BJ (cell line): ENCODE data around the gene LIMK2. TPM values are rescaled to one million over a fixed set of nuclear protein-coding genes. Genes with fewer than 3 reads are reported as not detected.
"Not testable (repeated sequence)": the region's sequence is repeated elsewhere in the genome, so short reads cannot be mapped to it uniquely, and the experiment has no call there.

Experiments used
- CTCF ChIA-PET: fragments of 350-600 bp; formaldehyde crosslinking; extraction: SDS; loops from one replicate; lab custom pipeline; 2021; ENCODE audit warnings: antibody characterized with exemption, inconsistent platforms; lab: Yijun Ruan, JAX
- POLR2A ChIA-PET: fragments of 300-600 bp; sonication (Branson Sonifier 250); formaldehyde crosslinking; extraction: SDS; loops from one replicate; lab custom pipeline; 2021; ENCODE audit warnings: antibody characterized with exemption; lab: Charles Lee
- DNase-seq: peaks from one replicate; pipeline ENCODE4 v3.0.0-alpha.2; 2011; ENCODE audit warnings: low read depth
- H3K27me3 ChIP-seq: 2 replicates; pipeline ENCODE4 v1.6.0; 2011; ENCODE audit warnings: low read length; ENCODE audit not compliant: control insufficient read depth, insufficient read depth
- H3K36me3 ChIP-seq: 2 replicates; pipeline ENCODE4 v1.5.1; 2011; ENCODE audit warnings: low read length; ENCODE audit not compliant: control insufficient read depth, insufficient read depth
- H3K4me3 ChIP-seq: 2 replicates; pipeline ENCODE4 v1.5.1; 2011; ENCODE audit warnings: low read depth, mild to moderate bottlenecking, control low read depth, low read length
- polyA plus RNA-seq: library from polyadenylated mRNA; depleted of rRNA; stranded (reverse); fragments of >200 nt; gene quantifications from 2 replicates; pipeline ENCODE4 v1.2.3, GENCODE V29; 2011
- TF ChIP-seq, protein P1 (sequence below): IDR thresholded peaks from 2 replicates; pipeline ENCODE4 v1.5.1; 2011; ENCODE audit warnings: low read depth, mild to moderate bottlenecking, control low read depth, inconsistent platforms, low read length, moderate library complexity; ENCODE audit not compliant: insufficient read depth

LIMK2 gene
- polyA plus RNA-seq, 1 experiment, result 5.5 TPM

DNA sequence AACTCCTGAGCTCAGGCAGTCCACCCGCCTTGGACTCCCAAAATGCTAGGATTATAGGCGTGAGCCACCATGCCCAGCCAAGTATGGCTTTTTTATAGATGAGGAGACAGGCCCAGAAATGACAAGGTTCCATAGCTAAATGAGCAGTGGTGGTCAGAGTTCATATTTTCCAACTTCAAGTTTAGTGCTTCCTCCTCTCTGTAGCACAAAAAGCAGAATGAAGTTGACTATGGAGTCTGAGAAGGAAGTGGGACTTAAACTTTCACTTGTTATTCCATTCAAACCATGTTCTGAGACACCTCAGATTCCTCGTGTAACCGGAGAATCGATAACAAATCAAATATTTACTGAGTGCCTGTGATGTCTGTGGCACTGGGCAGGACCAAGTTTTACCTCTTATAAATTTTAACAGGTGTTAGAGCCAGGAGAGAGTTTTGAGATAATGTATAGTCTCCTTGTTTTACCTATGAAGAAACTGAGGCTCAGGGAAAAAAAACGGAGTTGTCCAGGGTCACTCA, 3.0 kb downstream of the LIMK2 start:
- Histone ChIP-seq H3K36me3 (no peaks in the 10 kb centered on the region), H3K4me3 (no peak overlapping the region), H3K27me3 (no peaks in the 10 kb centered on the region)
- no peak for DNase-seq
- POLR2A ChIA-PET, result no interaction called here
- TF ChIP-seq, protein P1, sequence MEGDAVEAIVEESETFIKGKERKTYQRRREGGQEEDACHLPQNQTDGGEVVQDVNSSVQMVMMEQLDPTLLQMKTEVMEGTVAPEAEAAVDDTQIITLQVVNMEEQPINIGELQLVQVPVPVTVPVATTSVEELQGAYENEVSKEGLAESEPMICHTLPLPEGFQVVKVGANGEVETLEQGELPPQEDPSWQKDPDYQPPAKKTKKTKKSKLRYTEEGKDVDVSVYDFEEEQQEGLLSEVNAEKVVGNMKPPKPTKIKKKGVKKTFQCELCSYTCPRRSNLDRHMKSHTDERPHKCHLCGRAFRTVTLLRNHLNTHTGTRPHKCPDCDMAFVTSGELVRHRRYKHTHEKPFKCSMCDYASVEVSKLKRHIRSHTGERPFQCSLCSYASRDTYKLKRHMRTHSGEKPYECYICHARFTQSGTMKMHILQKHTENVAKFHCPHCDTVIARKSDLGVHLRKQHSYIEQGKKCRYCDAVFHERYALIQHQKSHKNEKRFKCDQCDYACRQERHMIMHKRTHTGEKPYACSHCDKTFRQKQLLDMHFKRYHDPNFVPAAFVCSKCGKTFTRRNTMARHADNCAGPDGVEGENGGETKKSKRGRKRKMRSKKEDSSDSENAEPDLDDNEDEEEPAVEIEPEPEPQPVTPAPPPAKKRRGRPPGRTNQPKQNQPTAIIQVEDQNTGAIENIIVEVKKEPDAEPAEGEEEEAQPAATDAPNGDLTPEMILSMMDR, result no peak
- CTCF ChIA-PET, result interaction anchor here (1.6 to 7.0 kb wide), 2 partner anchors 15 to 57 kb away, joined by 6 to 78 read pairs; no protein-coding TSS in a partner anchor

DNA sequence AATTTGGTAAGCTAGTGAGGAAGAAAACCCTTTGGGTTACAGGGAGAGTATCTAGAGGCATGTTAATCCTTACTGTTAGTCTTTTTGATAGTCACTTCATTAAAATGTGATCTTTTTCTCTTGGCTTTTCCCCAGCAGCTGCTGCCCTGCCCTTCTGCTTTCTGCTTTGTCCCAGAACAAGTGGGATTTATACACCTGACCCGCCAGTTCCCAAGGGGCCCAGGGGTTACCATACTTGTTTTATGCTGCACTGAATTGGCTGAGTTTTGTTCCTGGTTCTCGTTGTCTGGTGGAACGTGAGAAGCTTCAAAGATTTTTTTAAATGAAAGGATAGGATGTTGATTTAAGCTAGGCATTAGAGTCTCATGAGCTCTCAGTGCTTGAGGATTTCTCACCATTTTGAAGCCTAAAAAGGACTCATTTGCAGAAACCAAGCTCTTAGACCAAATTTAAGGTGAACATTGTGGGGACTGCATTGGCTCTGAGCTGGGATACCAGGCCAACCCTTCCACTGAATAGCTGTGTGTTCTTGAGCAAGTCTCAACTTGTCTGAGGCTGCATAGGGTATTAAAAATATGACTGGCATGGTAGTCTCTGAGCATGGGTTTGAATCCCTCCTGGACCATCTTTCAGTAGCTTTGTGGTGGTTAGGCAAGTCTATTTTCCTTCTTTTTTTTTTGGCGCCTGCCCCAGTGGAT, 6.6 kb downstream of the LIMK2 start:
- no peaks in the 10 kb centered on the region; the same call in 1 of the 2 replicates for H3K36me3 ChIP-seq
- ChIA-PET POLR2A (interaction anchor here (0.6 kb wide), 2 partner anchors 61 to 138 kb away, joined by 3 to 4 read pairs; no protein-coding TSS in a partner anchor), CTCF (interaction anchor here (0.6 to 2.6 kb wide), 8 partner anchors 9 to 111 kb away, joined by 3 to 16 read pairs (median 4); partner anchors contain the start of gene SELENOM)
- no peak overlapping the region for H3K4me3 ChIP-seq
- TF ChIP-seq, protein P1, result no peak
- no peaks in the 10 kb centered on the region for H3K27me3 ChIP-seq
- DNase-seq, result no peak

DNA sequence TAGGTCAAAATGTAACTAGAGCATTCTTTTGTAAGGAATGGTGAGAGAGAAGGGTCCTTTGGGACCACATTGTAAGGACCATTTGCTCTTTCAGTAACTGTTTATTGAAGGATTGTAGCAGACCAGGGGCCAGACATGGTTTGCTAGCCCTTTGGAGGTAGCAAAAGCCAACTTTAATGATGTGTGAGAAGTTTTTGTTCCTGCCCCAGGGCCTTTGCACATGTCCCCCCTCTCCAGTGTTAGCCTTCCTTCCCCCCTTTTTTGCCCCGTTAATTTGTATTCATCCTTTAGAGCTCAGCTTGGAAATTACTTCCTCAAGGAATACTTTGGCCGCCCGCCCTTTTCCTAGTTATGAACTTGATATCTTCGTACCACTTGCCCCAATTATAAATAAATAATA, 9.0 kb downstream of the LIMK2 start:
- CTCF ChIA-PET, result interaction anchor here (0.8 to 2.1 kb wide), 3 partner anchors 9 to 114 kb away, joined by 3 to 4 read pairs (median 4); partner anchors contain the start of genes LIMK2 and SELENOM

DNA sequence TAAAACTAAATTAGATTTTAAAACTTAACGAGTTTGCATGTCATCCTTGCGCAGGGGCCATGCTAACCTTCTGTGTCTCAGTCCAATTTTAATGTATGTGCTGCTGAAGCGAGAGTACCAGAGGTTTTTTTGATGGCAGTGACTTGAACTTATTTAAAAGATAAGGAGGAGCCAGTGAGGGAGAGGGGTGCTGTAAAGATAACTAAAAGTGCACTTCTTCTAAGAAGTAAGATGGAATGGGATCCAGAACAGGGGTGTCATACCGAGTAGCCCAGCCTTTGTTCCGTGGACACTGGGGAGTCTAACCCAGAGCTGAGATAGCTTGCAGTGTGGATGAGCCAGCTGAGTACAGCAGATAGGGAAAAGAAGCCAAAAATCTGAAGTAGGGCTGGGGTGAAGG, 10.6 kb downstream of the LIMK2 start:
- ChIA-PET CTCF (interaction anchor here (1.0 to 2.5 kb wide), 4 partner anchors 10 to 63 kb away, joined by 3 to 18 read pairs (median 3); partner anchors contain the start of genes LIMK2 and RNF185), POLR2A (no interaction called here)
- no peak overlapping the region for H3K4me3 ChIP-seq
- TF ChIP-seq, protein P1, result no peak
- H3K27me3 ChIP-seq, result no peaks in the 10 kb centered on the region
- no peaks in the 10 kb centered on the region; the same call in 1 of the 2 replicates for H3K36me3 ChIP-seq
- DNase-seq, result no peak

More for the DNA sequence above, 9.0 kb downstream of the LIMK2 start:
- POLR2A ChIA-PET, result no interaction called here
- H3K36me3 ChIP-seq, result no peaks in the 10 kb centered on the region; the same call in 1 of the 2 replicates
- H3K4me3 ChIP-seq, result no peak overlapping the region
- TF ChIP-seq, protein P1, result no peak
- no peak for DNase-seq
- H3K27me3 ChIP-seq, result no peaks in the 10 kb centered on the region

DNA sequence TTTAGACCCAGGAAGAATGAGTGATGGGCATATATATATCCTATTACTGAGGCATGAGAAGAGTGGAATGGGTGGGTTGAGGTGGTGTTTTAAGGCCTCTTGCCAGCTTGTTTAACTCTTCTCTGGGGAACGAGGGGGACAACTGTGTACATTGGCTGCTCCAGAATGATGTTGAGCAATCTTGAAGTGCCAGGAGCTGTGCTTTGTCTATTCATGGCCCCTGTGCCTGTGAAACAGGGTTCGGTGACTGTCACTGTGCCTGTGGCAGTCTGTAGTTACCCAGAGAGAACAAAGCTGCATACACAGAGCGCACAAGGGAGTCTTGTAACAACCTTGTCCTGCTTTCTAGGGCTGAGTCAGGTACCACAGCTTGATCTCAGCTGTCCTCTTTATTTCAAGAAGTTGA, 11.7 kb downstream of the LIMK2 start:
- H3K36me3 ChIP-seq, result no peaks in the 10 kb centered on the region; the same call in 1 of the 2 replicates
- no peaks in the 10 kb centered on the region for H3K27me3 ChIP-seq
- DNase-seq, result no peak
- no peak overlapping the region for H3K4me3 ChIP-seq
- ChIA-PET CTCF (interaction anchor here (1.0 to 2.5 kb wide), 5 partner anchors 11 to 116 kb away, joined by 3 to 18 read pairs (median 3); partner anchors contain the start of genes LIMK2, RNF185 and SELENOM), POLR2A (no interaction called here)
- TF ChIP-seq, protein P1, result no peak

DNA sequence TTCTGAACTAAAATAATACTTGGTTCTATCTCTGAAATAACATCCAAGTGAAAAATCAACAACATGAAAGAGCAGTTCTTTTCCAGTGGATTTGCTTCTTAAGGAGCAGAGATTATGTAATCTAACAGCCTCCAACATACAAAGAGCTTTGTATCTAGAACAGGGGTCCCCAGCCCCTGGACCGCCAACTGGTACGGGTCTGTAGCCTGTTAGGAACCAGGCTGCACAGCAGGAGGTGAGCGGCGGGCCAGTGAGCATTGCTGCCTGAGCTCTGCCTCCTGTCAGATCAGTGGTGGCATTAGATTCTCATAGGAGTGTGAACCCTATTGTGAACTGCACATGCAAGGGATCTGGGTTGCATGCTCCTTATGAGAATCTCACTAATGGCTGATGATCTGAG, 12.6 kb downstream of the LIMK2 start:
- not testable (repeated sequence) for DNase-seq, H3K36me3 ChIP-seq, H3K27me3 ChIP-seq, H3K4me3 ChIP-seq
- ChIA-PET POLR2A (interaction anchor here (0.6 kb wide), 1 partner anchor 60 kb away, joined by 4 read pairs; no protein-coding TSS in a partner anchor), CTCF (interaction anchor here (0.7 to 2.5 kb wide), 5 partner anchors 12 to 304 kb away, joined by 3 to 18 read pairs (median 5); partner anchors contain the start of genes LIMK2 and SELENOM)
